GM12878 (cell line): ENCODE results near the gene VWA8. TPM values are rescaled to one million over a fixed set of nuclear protein-coding genes. Genes with fewer than 3 reads are reported as not detected.

Experiments
- BHLHE40 ChIP-seq, 2 experiments: fragments of 450-650 bp in 1 of 2; IDR thresholded peaks; 2 replicates each; pipeline ENCODE4 v1.6.1; 2011 to 2017; ENCODE audit warnings: low read depth in 2 of 2, borderline replicate concordance in 1 of 2, improper control_type of control experiment in 1 of 2, low read length in 1 of 2, mild to moderate bottlenecking in 1 of 2
- CHD4 ChIP-seq: fragments of 200-600 bp; sonication (generic); IDR thresholded peaks from 2 replicates; pipeline ENCODE4 v1.6.1; 2016; ENCODE audit warnings: mild to moderate bottlenecking
- FOS ChIP-seq: IDR thresholded peaks from 3 replicates; pipeline ENCODE4 v1.6.1; 2011; ENCODE audit warnings: borderline replicate concordance; ENCODE audit not compliant: insufficient read length; ENCODE audit errors: extremely low read depth
- NFYB ChIP-seq: IDR thresholded peaks from 2 replicates; pipeline ENCODE4 v1.6.1; 2011; ENCODE audit warnings: low read depth, mild to moderate bottlenecking, low read length, improper control_type of control experiment, moderate library complexity; ENCODE audit not compliant: insufficient read depth
- SIX5 ChIP-seq: IDR thresholded peaks from 2 replicates; pipeline ENCODE4 v1.6.1; 2011; ENCODE audit warnings: mild to moderate bottlenecking, low read depth, low read length, moderate library complexity; ENCODE audit not compliant: severe bottlenecking
- ZBTB40 ChIP-seq: fragments of 450-650 bp; IDR thresholded peaks from 2 replicates; pipeline ENCODE4 v1.6.1; 2016; ENCODE audit warnings: mild to moderate bottlenecking, moderate library complexity, borderline replicate concordance
- polyA plus RNA-seq, 11 experiments: library from polyadenylated mRNA; depleted of rRNA in 4 of 11; unstranded in 6 of 11; stranded (reverse) in 5 of 11; fragments of >200 nt; fragmentation: Nextera tagmentation in 4 of 11; fragmentation: Illumina TruSeq in 1 of 11; extraction: Ambion mirVana in 4 of 11; extraction: Trizol in 1 of 11; gene quantifications; 1 replicate in 1 of 11; 2 replicates in 10 of 11; pipeline versions ENCODE4 v1.2.1 to v1.2.3, GENCODE V29; 2011 to 2016; ENCODE audit warnings: inconsistent platforms in 2 of 11, missing spikeins in 2 of 11, low read depth in 1 of 11
- total RNA-seq, 4 experiments: library from RNA; depleted of rRNA in 3 of 4; stranded (reverse); fragments of >200 nt in 3 of 4; fragmentation: Illumina TruSeq in 1 of 4; extraction: Trizol in 1 of 4; gene quantifications; 2 replicates each; pipeline versions ENCODE4 v1.2.1 to v1.2.3, GENCODE V29; 2013 to 2021
- TF ChIP-seq, protein P1 (sequence below): IDR thresholded peaks from 2 replicates; pipeline ENCODE4 v1.6.1; 2012; ENCODE audit warnings: low read depth, low read length, improper control_type of control experiment
- TF ChIP-seq, protein P2 (sequence below): fragments of 450-650 bp; formaldehyde crosslinking; IDR thresholded peaks from 2 replicates; pipeline ENCODE4 v1.4.0; 2020; ENCODE audit warnings: mild to moderate bottlenecking, moderate library complexity
- TF ChIP-seq, protein P3 (sequence below): IDR thresholded peaks from 2 replicates; pipeline ENCODE4 v1.6.1; 2012; ENCODE audit warnings: low read depth, low read length, improper control_type of control experiment

The VWA8 gene
- total and polyA plus RNA-seq, 10 of the 15 experiments (the other 5 are each of a cell fraction or from before 2014, with no cell fraction given), result 3.0 to 21.8 (median 13.5) TPM

DNA sequence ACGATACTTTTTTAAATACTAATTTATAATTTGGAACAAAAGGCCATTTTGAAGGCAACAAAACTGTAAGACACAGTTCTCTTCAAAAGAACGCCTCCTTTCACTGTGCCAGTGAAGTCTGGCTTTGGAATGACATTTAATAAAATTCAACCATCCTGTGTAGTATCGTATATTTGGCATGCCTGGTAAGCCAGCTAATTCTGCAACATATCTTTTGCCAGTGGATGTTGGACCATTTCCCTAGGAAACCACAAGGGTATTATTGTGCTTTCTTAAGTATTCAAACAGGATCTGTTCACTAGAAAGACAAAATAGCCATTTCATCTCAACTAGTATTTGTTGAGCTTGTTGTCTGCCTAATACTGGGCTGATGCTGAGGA lies 391.9 kb downstream of the VWA8 start (continued):
- TF ChIP-seq, protein P1, sequence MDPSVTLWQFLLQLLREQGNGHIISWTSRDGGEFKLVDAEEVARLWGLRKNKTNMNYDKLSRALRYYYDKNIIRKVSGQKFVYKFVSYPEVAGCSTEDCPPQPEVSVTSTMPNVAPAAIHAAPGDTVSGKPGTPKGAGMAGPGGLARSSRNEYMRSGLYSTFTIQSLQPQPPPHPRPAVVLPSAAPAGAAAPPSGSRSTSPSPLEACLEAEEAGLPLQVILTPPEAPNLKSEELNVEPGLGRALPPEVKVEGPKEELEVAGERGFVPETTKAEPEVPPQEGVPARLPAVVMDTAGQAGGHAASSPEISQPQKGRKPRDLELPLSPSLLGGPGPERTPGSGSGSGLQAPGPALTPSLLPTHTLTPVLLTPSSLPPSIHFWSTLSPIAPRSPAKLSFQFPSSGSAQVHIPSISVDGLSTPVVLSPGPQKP, result no peak
- TF ChIP-seq FOS, result no peak
- TF ChIP-seq ZBTB40, result no peak
- TF ChIP-seq, protein P2, sequence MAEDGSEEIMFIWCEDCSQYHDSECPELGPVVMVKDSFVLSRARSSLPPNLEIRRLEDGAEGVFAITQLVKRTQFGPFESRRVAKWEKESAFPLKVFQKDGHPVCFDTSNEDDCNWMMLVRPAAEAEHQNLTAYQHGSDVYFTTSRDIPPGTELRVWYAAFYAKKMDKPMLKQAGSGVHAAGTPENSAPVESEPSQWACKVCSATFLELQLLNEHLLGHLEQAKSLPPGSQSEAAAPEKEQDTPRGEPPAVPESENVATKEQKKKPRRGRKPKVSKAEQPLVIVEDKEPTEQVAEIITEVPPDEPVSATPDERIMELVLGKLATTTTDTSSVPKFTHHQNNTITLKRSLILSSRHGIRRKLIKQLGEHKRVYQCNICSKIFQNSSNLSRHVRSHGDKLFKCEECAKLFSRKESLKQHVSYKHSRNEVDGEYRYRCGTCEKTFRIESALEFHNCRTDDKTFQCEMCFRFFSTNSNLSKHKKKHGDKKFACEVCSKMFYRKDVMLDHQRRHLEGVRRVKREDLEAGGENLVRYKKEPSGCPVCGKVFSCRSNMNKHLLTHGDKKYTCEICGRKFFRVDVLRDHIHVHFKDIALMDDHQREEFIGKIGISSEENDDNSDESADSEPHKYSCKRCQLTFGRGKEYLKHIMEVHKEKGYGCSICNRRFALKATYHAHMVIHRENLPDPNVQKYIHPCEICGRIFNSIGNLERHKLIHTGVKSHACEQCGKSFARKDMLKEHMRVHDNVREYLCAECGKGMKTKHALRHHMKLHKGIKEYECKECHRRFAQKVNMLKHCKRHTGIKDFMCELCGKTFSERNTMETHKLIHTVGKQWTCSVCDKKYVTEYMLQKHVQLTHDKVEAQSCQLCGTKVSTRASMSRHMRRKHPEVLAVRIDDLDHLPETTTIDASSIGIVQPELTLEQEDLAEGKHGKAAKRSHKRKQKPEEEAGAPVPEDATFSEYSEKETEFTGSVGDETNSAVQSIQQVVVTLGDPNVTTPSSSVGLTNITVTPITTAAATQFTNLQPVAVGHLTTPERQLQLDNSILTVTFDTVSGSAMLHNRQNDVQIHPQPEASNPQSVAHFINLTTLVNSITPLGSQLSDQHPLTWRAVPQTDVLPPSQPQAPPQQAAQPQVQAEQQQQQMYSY (CRISPR knock-in tag), result no peak
- no peak for TF ChIP-seq CHD4
- TF ChIP-seq, protein P3, sequence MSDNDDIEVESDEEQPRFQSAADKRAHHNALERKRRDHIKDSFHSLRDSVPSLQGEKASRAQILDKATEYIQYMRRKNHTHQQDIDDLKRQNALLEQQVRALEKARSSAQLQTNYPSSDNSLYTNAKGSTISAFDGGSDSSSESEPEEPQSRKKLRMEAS, result no peak
- no peak for TF ChIP-seq SIX5
- TF ChIP-seq BHLHE40 (IDR thresholded peaks at IDR 0.05; ENCODE audit: borderline replicate concordance in 1 of 2, low read depth in 2 of 2, low read length in 1 of 2), result no peak
- no peak for TF ChIP-seq NFYB
- TF ChIP-seq, all 136 proteins: peak for 0
